SK-N-SH (cell line): ENCODE data around the gene ZNF532. TPM values are rescaled to one million over a fixed set of nuclear protein-coding genes. Genes with fewer than 3 reads are reported as not detected.

Source experiments
- CTCF ChIA-PET: fragments of 300-600, 350-600 bp; formaldehyde crosslinking; extraction: SDS; loops from one replicate; lab custom pipeline; 2021; lab: Yijun Ruan, JAX
- POLR2A ChIA-PET: fragments of 350-600 bp; sonication (Branson Sonifier 250); formaldehyde crosslinking; extraction: SDS; loops from one replicate; lab custom pipeline; 2020; ENCODE audit warnings: antibody characterized with exemption, inconsistent platforms; lab: Yijun Ruan, JAX
- DNase-seq: peaks from one replicate; pipeline ENCODE4 v3.0.0; 2012
- H2AFZ ChIP-seq: fragments of 200-600 bp; sonication (generic); 2 replicates; pipeline ENCODE4 v1.8.1; 2016; ENCODE audit warnings: antibody characterized with exemption, mild to moderate bottlenecking, low read depth
- H3F3A ChIP-seq: fragments of 200-600 bp; sonication (generic); replicated peaks from 2 replicates; pipeline ENCODE3; 2016; ENCODE audit warnings: antibody characterized with exemption, mild to moderate bottlenecking; ENCODE audit not compliant: insufficient read depth
- H3K27ac ChIP-seq, 2 experiments: fragments of 200-500 bp in 1 of 2; fragments of 200-600 bp in 1 of 2; sonication (Bioruptor generic) in 1 of 2; sonication (generic), shearing (Covaris generic) in 1 of 2; 2 replicates each; pipeline versions ENCODE4 v1.5.1 to v1.6.1; 2014 to 2016; ENCODE audit warnings: low read depth in 2 of 2, inconsistent platforms in 1 of 2, low read length in 1 of 2, mild to moderate bottlenecking in 1 of 2, mixed read lengths in 1 of 2
- H3K27me3 ChIP-seq: fragments of 200-600 bp; sonication (generic), shearing (Covaris generic); 2 replicates; pipeline ENCODE4 v1.6.1; 2016; ENCODE audit warnings: mixed run types; ENCODE audit not compliant: insufficient read depth
- H3K36me3 ChIP-seq, 2 experiments: fragments of 200-500 bp in 1 of 2; fragments of 200-600 bp in 1 of 2; sonication (Bioruptor generic) in 1 of 2; sonication (generic) in 1 of 2; replicated peaks in 1 of 2; 2 replicates each; pipeline versions ENCODE3 to v1.5.1; 2014 to 2016; ENCODE audit warnings: low read length in 1 of 2, mild to moderate bottlenecking in 1 of 2; ENCODE audit not compliant: insufficient read depth in 2 of 2, control insufficient read depth in 1 of 2
- H3K4me1 ChIP-seq, 2 experiments: fragments of 200-500 bp in 1 of 2; fragments of 200-600 bp in 1 of 2; sonication (Bioruptor generic) in 1 of 2; sonication (generic), shearing (Covaris generic) in 1 of 2; 2 replicates each; pipeline versions ENCODE4 v1.5.1 to v1.6.1; 2014 to 2016; ENCODE audit warnings: low read depth in 1 of 2, low read length in 1 of 2, mixed run types in 1 of 2; ENCODE audit not compliant: insufficient read depth in 2 of 2, control insufficient read depth in 1 of 2
- H3K4me2 ChIP-seq: fragments of 200-600 bp; sonication (generic), shearing (Covaris generic); 2 replicates; pipeline ENCODE4 v1.6.1; 2017; ENCODE audit warnings: mixed run types
- H3K4me3 ChIP-seq, 2 experiments: fragments of 200-500 bp in 1 of 2; fragments of 200-600 bp in 1 of 2; sonication (Bioruptor generic) in 1 of 2; sonication (generic), shearing (Covaris generic) in 1 of 2; 2 replicates each; pipeline versions ENCODE4 v1.5.1 to v1.8.1; 2014 to 2016; ENCODE audit warnings: low read depth in 2 of 2, inconsistent platforms in 1 of 2, low read length in 1 of 2, mild to moderate bottlenecking in 1 of 2, mixed read lengths in 1 of 2, moderate library complexity in 1 of 2
- H3K79me2 ChIP-seq: fragments of 200-600 bp; sonication (generic); 2 replicates; pipeline ENCODE4 v1.8.1; 2017; ENCODE audit warnings: mild to moderate bottlenecking; ENCODE audit not compliant: insufficient read depth
- H3K9ac ChIP-seq: fragments of 200-600 bp; sonication (generic); 2 replicates; pipeline ENCODE4 v1.6.1; 2017; ENCODE audit warnings: mixed run types
- H3K9me2 ChIP-seq: fragments of 200-600 bp; sonication (generic); 2 replicates; pipeline ENCODE4 v1.6.1; 2017; ENCODE audit warnings: mixed run types
- H3K9me3 ChIP-seq: fragments of 200-600 bp; sonication (generic); 2 replicates; pipeline ENCODE4 v1.6.1; 2017; ENCODE audit warnings: mixed run types, mild to moderate bottlenecking, moderate library complexity
- H4K20me1 ChIP-seq: fragments of 200-600 bp; sonication (generic); 2 replicates; pipeline ENCODE4 v1.6.1; 2017; ENCODE audit warnings: mild to moderate bottlenecking, mixed run types; ENCODE audit not compliant: insufficient read depth
- CHD2 ChIP-seq: fragments of 150-350 bp; IDR thresholded peaks from 2 replicates; pipeline ENCODE4 v1.6.1; 2018; ENCODE audit warnings: low read length; ENCODE audit not compliant: partially characterized antibody
- ELF1 ChIP-seq: IDR thresholded peaks from 2 replicates; pipeline ENCODE4 v1.4.0; 2012
- FOXJ3 ChIP-seq: sonication (generic); formaldehyde crosslinking; IDR thresholded peaks from 2 replicates; pipeline ENCODE4 v1.5.1; 2020; ENCODE audit warnings: mild to moderate bottlenecking, missing genetic modification reagents
- GATA2 ChIP-seq: sonication (generic); formaldehyde crosslinking; IDR thresholded peaks from 2 replicates; pipeline ENCODE4 v1.5.0; 2020; ENCODE audit warnings: mild to moderate bottlenecking, missing genetic modification reagents
- NFIC ChIP-seq: IDR thresholded peaks from 2 replicates; pipeline ENCODE4 v1.4.0; 2012; ENCODE audit warnings: borderline replicate concordance
- TCF12 ChIP-seq: IDR thresholded peaks from 2 replicates; pipeline ENCODE4 v1.4.0; 2012
- USF2 ChIP-seq: fragments of 150-350 bp; IDR thresholded peaks from 2 replicates; pipeline ENCODE4 v1.6.1; 2017; ENCODE audit warnings: antibody characterized with exemption, low read length, low read depth, borderline replicate concordance
- YY1 ChIP-seq: IDR thresholded peaks from 2 replicates; pipeline ENCODE4 v1.4.0; 2012; ENCODE audit warnings: low read depth, mild to moderate bottlenecking
- WGBS: methylation state at CpG from one replicate; pipeline ENCODE4 v1.1.6; 2017; ENCODE audit warnings: low lambda C conversion rate; 5-methylcytosine and 5-hydroxymethylcytosine counted together
- polyA plus RNA-seq, 3 experiments: library from polyadenylated mRNA; depleted of rRNA; stranded (reverse); fragments of >200 nt; gene quantifications; 2 replicates each; pipeline ENCODE4 v1.2.3, GENCODE V29; 2012
- TF ChIP-seq, protein P1 (sequence below): IDR thresholded peaks from 2 replicates; pipeline ENCODE4 v1.6.1; 2012; ENCODE audit warnings: mild to moderate bottlenecking, low read depth, low read length, moderate library complexity
- TF ChIP-seq, protein P2 (sequence below): fragments of 200-600 bp; sonication (generic); IDR thresholded peaks from 2 replicates; pipeline ENCODE4 v1.6.1; 2017; ENCODE audit warnings: antibody characterized with exemption, mild to moderate bottlenecking, moderate library complexity
- TF ChIP-seq, protein P3 (sequence below): IDR thresholded peaks from 2 replicates; pipeline ENCODE4; 2012

ZNF532 gene
- polyA plus RNA-seq, 1 of the 3 experiments (the other 2 are of a cell fraction), result 34.7 TPM

DNA sequence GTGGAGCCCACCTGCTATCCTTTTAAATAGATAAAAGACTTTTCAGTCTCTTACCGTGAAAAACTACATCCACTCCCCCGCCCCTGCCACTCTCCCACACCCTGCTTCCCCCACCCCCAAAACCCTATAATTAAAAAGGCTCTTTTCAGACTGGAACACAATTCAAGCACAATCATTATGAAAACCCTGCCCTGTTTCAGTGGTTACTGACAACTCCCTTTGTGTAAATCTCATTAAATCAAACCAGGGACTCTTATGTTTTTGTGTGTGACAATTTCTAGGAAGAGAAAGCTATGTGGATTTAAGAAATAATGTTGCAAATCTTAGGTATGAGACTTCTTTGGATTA lies 21.0 kb upstream of the ZNF532 start:
- no peak overlapping the region for H3K4me2 ChIP-seq
- no peak for DNase-seq
- H3K9ac ChIP-seq, result no peak overlapping the region
- H3K36me3 ChIP-seq, result no peaks in the 10 kb centered on the region
- no peak for TF ChIP-seq GATA2 (CRISPR knock-in tag)
- TF ChIP-seq, protein P1, sequence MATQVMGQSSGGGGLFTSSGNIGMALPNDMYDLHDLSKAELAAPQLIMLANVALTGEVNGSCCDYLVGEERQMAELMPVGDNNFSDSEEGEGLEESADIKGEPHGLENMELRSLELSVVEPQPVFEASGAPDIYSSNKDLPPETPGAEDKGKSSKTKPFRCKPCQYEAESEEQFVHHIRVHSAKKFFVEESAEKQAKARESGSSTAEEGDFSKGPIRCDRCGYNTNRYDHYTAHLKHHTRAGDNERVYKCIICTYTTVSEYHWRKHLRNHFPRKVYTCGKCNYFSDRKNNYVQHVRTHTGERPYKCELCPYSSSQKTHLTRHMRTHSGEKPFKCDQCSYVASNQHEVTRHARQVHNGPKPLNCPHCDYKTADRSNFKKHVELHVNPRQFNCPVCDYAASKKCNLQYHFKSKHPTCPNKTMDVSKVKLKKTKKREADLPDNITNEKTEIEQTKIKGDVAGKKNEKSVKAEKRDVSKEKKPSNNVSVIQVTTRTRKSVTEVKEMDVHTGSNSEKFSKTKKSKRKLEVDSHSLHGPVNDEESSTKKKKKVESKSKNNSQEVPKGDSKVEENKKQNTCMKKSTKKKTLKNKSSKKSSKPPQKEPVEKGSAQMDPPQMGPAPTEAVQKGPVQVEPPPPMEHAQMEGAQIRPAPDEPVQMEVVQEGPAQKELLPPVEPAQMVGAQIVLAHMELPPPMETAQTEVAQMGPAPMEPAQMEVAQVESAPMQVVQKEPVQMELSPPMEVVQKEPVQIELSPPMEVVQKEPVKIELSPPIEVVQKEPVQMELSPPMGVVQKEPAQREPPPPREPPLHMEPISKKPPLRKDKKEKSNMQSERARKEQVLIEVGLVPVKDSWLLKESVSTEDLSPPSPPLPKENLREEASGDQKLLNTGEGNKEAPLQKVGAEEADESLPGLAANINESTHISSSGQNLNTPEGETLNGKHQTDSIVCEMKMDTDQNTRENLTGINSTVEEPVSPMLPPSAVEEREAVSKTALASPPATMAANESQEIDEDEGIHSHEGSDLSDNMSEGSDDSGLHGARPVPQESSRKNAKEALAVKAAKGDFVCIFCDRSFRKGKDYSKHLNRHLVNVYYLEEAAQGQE, result no peak
- TF ChIP-seq FOXJ3 (CRISPR knock-in tag), result no peak
- no peak for TF ChIP-seq ELF1
- TF ChIP-seq USF2, result no peak
- TF ChIP-seq TCF12, result no peak
- TF ChIP-seq NFIC, result no peak
- TF ChIP-seq, protein P2, sequence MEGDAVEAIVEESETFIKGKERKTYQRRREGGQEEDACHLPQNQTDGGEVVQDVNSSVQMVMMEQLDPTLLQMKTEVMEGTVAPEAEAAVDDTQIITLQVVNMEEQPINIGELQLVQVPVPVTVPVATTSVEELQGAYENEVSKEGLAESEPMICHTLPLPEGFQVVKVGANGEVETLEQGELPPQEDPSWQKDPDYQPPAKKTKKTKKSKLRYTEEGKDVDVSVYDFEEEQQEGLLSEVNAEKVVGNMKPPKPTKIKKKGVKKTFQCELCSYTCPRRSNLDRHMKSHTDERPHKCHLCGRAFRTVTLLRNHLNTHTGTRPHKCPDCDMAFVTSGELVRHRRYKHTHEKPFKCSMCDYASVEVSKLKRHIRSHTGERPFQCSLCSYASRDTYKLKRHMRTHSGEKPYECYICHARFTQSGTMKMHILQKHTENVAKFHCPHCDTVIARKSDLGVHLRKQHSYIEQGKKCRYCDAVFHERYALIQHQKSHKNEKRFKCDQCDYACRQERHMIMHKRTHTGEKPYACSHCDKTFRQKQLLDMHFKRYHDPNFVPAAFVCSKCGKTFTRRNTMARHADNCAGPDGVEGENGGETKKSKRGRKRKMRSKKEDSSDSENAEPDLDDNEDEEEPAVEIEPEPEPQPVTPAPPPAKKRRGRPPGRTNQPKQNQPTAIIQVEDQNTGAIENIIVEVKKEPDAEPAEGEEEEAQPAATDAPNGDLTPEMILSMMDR, result no peak
- H3K4me1 ChIP-seq, result peaks cover 0 to 5% of the 10 kb centered on the region in 2 experiments; a peak in 1 of 4 replicates
- no peaks in the 10 kb centered on the region for H3K9me3 ChIP-seq
- no peak overlapping the region for H3K4me3 ChIP-seq
- H3K9me2 ChIP-seq, result no peaks in the 10 kb centered on the region
- H3K79me2 ChIP-seq, result no peaks in the 10 kb centered on the region
- no peak overlapping the region for H3K27ac ChIP-seq
- H2AFZ ChIP-seq, result no peak overlapping the region
- no peaks in the 10 kb centered on the region for H4K20me1 ChIP-seq
- no peaks in the 10 kb centered on the region for H3F3A ChIP-seq
- H3K27me3 ChIP-seq, result no peaks in the 10 kb centered on the region
- CTCF ChIA-PET, result interaction anchor here (1.0 to 1.7 kb wide), 3 partner anchors 57 to 227 kb away, joined by 3 to 5 read pairs (median 4); no protein-coding TSS in a partner anchor
- POLR2A ChIA-PET, result no interaction called here
- WGBS, result 95% methylated on average over 2 of the region's 2 CpGs

GRCh38 chr18:58844871-58845270 lies 19.8 kb upstream of the ZNF532 start:
- no peaks in the 10 kb centered on the region for H3K36me3 ChIP-seq
- CTCF ChIA-PET, result interaction anchor here (1.5 kb wide), 1 partner anchor 58 kb away, joined by 5 read pairs; no protein-coding TSS in a partner anchor
- 88% methylated on average over 4 of the region's 4 CpGs for WGBS
- no peaks in the 10 kb centered on the region for H3K9me2 ChIP-seq
- no peak overlapping the region for H3K4me3 ChIP-seq
- H3K27me3 ChIP-seq, result no peaks in the 10 kb centered on the region
- H3F3A ChIP-seq, result no peaks in the 10 kb centered on the region
- no peaks in the 10 kb centered on the region for H4K20me1 ChIP-seq
- H3K9me3 ChIP-seq, result no peaks in the 10 kb centered on the region
- no peak for TF ChIP-seq YY1
- TF ChIP-seq CHD2, result no peak
- TF ChIP-seq, protein P3, sequence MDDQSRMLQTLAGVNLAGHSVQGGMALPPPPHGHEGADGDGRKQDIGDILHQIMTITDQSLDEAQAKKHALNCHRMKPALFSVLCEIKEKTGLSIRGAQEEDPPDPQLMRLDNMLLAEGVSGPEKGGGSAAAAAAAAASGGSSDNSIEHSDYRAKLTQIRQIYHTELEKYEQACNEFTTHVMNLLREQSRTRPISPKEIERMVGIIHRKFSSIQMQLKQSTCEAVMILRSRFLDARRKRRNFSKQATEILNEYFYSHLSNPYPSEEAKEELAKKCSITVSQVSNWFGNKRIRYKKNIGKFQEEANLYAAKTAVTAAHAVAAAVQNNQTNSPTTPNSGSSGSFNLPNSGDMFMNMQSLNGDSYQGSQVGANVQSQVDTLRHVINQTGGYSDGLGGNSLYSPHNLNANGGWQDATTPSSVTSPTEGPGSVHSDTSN, result no peak
- POLR2A ChIA-PET, result interaction anchor here (0.6 kb wide), 1 partner anchor 14 kb away, joined by 3 read pairs; no protein-coding TSS in a partner anchor
- H3K4me2 ChIP-seq, result no peak overlapping the region
- H3K79me2 ChIP-seq, result no peaks in the 10 kb centered on the region
- H3K9ac ChIP-seq, result no peak overlapping the region
- peaks cover 0 to 5% of the 10 kb centered on the region in 2 experiments; a peak in 1 of 4 replicates for H3K4me1 ChIP-seq
- DNase-seq, result no peak
- no peak overlapping the region for H3K27ac ChIP-seq
- no peak overlapping the region for H2AFZ ChIP-seq
